ENCODE results near the gene IPO11. TPM values are rescaled to one million over a fixed set of nuclear protein-coding genes. Genes with fewer than 3 reads are reported as not detected.

Gene IPO11
- total and polyA plus RNA-seq, 7 donors, result 9.1 to 25.4 (median 21.4) TPM

- H3K36me3 ChIP-seq (ENCODE audit: insufficient read depth in 1 of 2, low read depth in 1 of 2), result peaks cover 4 to 23% of the 10 kb centered on the region in 2 donors
- no peak for ATAC-seq
- H3K27ac ChIP-seq, result no peak overlapping the region
- H3K9me3 ChIP-seq, result no peaks in the 10 kb centered on the region
- intact Hi-C loops (cut with DNase I), result no loop called here
- no peaks in the 10 kb centered on the region for H3K4me1 ChIP-seq
- WGBS, 3 donors, result 62 to 98% (median 75%) methylated on average over 4 of the region's 4 CpGs
- no peak overlapping the region for H3K4me3 ChIP-seq
- no peaks in the 10 kb centered on the region for H3K27me3 ChIP-seq (ENCODE audit: insufficient read depth in 3 of 3, low read length in 2 of 3)
- no peak for DNase-seq
- no peak for TF ChIP-seq CTCF (IDR thresholded peaks at IDR 0.05)
Measured at GRCh38 chr5:62534461-62535236, 122.1 kb downstream of the IPO11 start.

DNA sequence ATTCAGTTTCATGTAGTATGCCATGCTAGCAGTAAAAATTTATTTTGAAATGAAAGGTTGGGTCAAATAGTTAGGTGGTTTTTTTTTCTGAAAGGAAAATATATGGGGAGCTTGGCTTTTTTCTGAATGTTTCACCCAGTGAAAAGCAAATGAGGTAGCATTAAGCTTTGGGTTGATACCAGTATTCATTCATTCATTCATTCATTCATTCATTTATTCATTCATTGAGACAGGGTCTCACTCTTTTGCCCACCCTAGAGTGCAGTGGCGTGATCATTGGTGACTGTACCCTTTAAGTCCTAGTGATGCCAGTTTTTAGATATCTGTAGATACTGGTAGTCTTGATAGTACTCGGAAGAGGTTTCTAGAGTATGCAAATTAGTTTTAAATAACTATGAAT is 123.7 kb downstream of the IPO11 start:
- H3K27me3 ChIP-seq (ENCODE audit: insufficient read depth in 3 of 3, low read length in 2 of 3), result no peaks in the 10 kb centered on the region
- no peak overlapping the region for H3K27ac ChIP-seq
- H3K36me3 ChIP-seq (ENCODE audit: insufficient read depth in 1 of 2, low read depth in 1 of 2), result peaks cover 4 to 23% of the 10 kb centered on the region in 2 donors
- intact Hi-C loops (cut with DNase I), result no loop called here
- no peaks in the 10 kb centered on the region for H3K4me1 ChIP-seq
- no peaks in the 10 kb centered on the region for H3K9me3 ChIP-seq
- WGBS, 3 donors, result 97 to 99% (median 99%) methylated on average over 2 of the region's 2 CpGs
- ATAC-seq (no peak), DNase-seq (no peak)
- H3K4me3 ChIP-seq, result no peak overlapping the region
- no peak for TF ChIP-seq CTCF (IDR thresholded peaks at IDR 0.05)

DNA sequence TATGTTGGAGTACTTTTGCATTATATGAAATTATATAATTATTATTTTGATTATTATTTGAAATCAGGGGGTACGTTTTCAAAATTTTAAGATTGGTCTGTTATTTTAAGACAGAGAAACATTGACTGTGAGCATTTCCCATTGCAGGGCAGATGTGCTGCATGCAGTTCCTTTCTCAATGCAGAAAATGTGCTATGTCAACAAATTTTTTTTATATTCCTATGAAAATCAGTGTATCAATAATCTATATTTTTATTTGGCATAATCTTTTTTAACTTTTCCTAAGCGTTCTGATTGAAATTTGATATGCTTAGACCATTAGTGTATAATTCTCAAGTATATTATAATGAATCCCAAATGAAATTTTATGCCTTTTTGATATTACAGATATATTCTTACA is 124.2 kb downstream of the IPO11 start:
- Histone ChIP-seq H3K36me3 (ENCODE audit: insufficient read depth in 1 of 2, low read depth in 1 of 2) (peaks cover 4 to 19% of the 10 kb centered on the region in 2 donors), H3K4me1 (no peaks in the 10 kb centered on the region), H3K27ac (no peak overlapping the region), H3K4me3 (no peak overlapping the region), H3K27me3 (ENCODE audit: insufficient read depth in 3 of 3, low read length in 2 of 3) (no peaks in the 10 kb centered on the region), H3K9me3 (no peaks in the 10 kb centered on the region)
- intact Hi-C loops (cut with DNase I), result no loop called here
- DNase-seq, result no peak
- WGBS, 3 donors, result 88 to 98% (median 93%) methylated on average over 2 of the region's 2 CpGs
- ATAC-seq, result no peak
- TF ChIP-seq CTCF (IDR thresholded peaks at IDR 0.05), result no peak

DNA sequence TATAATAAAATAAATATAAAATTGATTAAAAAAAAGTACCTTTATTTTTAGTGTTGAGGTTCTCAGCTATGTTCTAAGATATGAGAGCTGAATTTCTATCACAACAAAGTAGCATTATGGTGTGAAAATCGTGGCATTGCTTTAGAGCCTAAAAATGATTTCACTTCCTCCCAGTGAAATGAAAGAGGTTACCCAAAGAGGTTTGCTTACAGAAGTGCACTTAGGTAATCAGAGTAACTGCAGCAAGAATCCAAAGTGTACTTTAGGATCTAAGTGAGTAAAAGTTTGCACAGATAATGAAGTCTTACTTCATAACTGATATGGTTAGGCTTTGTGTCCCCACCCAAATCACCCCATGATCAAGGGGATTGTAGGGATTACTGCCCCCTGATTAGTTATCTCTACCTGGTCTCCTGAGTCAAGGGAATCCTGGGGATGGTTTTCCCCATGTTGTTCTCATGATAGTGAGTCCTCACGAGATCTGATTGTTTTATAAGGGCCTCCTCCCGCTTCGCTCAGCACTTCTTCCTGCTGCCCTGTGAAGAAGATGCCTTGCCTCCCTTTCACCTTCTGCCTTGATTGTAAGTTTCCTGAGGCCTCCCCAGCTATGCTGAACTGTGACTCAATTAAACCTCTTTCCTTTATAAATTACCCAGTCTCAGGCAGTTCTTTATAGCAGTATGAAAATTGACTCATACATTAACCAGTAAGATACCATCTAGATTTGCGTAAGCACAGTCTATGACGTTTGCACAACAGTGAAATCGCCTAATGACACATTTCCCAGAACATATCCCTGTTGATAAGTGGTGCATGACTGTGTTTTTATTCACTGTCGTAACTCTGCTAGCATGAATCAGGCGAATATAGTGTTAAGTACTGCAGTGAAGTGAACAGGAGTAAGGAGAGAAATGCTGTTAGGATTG is 125.7 kb downstream of the IPO11 start:
- TF ChIP-seq CTCF (IDR thresholded peaks at IDR 0.05), result no peak

More for the DNA sequence above, 125.7 kb downstream of the IPO11 start:
- Histone ChIP-seq H3K4me3 (no peak overlapping the region), H3K9me3 (no peaks in the 10 kb centered on the region), H3K4me1 (no peaks in the 10 kb centered on the region), H3K27ac (no peak overlapping the region), H3K36me3 (ENCODE audit: insufficient read depth in 1 of 2, low read depth in 1 of 2) (peaks cover 4 to 17% of the 10 kb centered on the region in 2 donors), H3K27me3 (ENCODE audit: insufficient read depth in 3 of 3, low read length in 2 of 3) (no peaks in the 10 kb centered on the region)
- intact Hi-C loops (cut with DNase I), result no loop called here
- DNase-seq (no peak), ATAC-seq (no peak)
- 93 to 95% (median 94%) methylated on average over 9 of the region's 9 CpGs for WGBS, 3 donors
